Neuronal stem cell (in vitro differentiated cells): ENCODE measurements around the gene UBE4B.
A peak's percentile ranks its signal among the peaks of the same experiment; 100 is the strongest.

ENCODE experiments used
- DNase-seq: peaks from one replicate; pipeline ENCODE4 v3.0.0-alpha.2; 2013; ENCODE audit warnings: low spot score
- H2AFZ ChIP-seq: one replicate; pipeline ENCODE4 v1.6.1; 2013; ENCODE audit warnings: mild to moderate bottlenecking, low read length, inconsistent platforms
- H2AK5ac ChIP-seq: 2 replicates; pipeline ENCODE4 v1.6.1; 2013; ENCODE audit warnings: low read depth, mild to moderate bottlenecking, inconsistent platforms, low read length, moderate library complexity, mixed read lengths
- H2BK120ac ChIP-seq: 2 replicates; pipeline ENCODE4 v1.6.1; 2013; ENCODE audit warnings: low read depth, mild to moderate bottlenecking, inconsistent platforms, low read length, moderate library complexity, mixed read lengths
- H2BK12ac ChIP-seq: one replicate; pipeline ENCODE4 v1.6.1; 2013; ENCODE audit warnings: low read length, inconsistent platforms
- H2BK15ac ChIP-seq: 2 replicates; pipeline ENCODE4 v1.6.1; 2013; ENCODE audit warnings: mild to moderate bottlenecking, low read length, inconsistent platforms, mixed read lengths
- H2BK5ac ChIP-seq: one replicate; pipeline ENCODE4 v1.6.1; 2013; ENCODE audit warnings: inconsistent platforms, mild to moderate bottlenecking, low read length, moderate library complexity
- H3K14ac ChIP-seq: one replicate; pipeline ENCODE4 v1.6.1; 2013; ENCODE audit warnings: low read length, inconsistent platforms
- H3K18ac ChIP-seq: 2 replicates; pipeline ENCODE4 v1.6.1; 2013; ENCODE audit warnings: low read length, inconsistent platforms
- H3K23ac ChIP-seq: 2 replicates; pipeline ENCODE4 v1.6.1; 2013; ENCODE audit warnings: low read depth, mild to moderate bottlenecking, mixed read lengths, low read length, inconsistent platforms; ENCODE audit not compliant: poor library complexity
- H3K27ac ChIP-seq: replicated peaks from 3 replicates; pipeline ENCODE4 v1.5.1; 2013; ENCODE audit warnings: low read length, inconsistent platforms
- H3K27me3 ChIP-seq, 3 experiments: 2 replicates each; pipeline ENCODE4 v1.6.1; 2013; ENCODE audit warnings: low read length in 3 of 3, mild to moderate bottlenecking in 2 of 3, inconsistent platforms in 1 of 3, low read depth in 1 of 3, mixed read lengths in 1 of 3, moderate library complexity in 1 of 3; ENCODE audit not compliant: control insufficient read depth in 3 of 3, insufficient read depth in 3 of 3
- H3K36me3 ChIP-seq, 2 donors: replicated peaks in 1 of 2; 2 replicates each; pipeline ENCODE4 v1.6.1; 2013; ENCODE audit warnings: low read length in 2 of 2; ENCODE audit not compliant: control insufficient read depth in 2 of 2, insufficient read depth in 2 of 2
- H3K4ac ChIP-seq: 2 replicates; pipeline ENCODE4 v1.6.1; 2013; ENCODE audit warnings: inconsistent platforms, mild to moderate bottlenecking, low read length, moderate library complexity
- H3K4me1 ChIP-seq, 2 donors: 1 replicate in 1 of 2; 2 replicates in 1 of 2; pipeline ENCODE4 v1.6.1; 2013; ENCODE audit warnings: low read length in 2 of 2, low read depth in 1 of 2; ENCODE audit not compliant: control insufficient read depth in 2 of 2, insufficient read depth in 1 of 2
- H3K4me2 ChIP-seq: one replicate; pipeline ENCODE4 v1.6.1; 2013; ENCODE audit warnings: mild to moderate bottlenecking, low read length, inconsistent platforms; ENCODE audit not compliant: insufficient read depth, poor library complexity, severe bottlenecking
- H3K4me3 ChIP-seq, 2 donors: 2 replicates each; pipeline ENCODE4 v1.5.1; 2013; ENCODE audit warnings: low read length in 2 of 2, mild to moderate bottlenecking in 2 of 2, inconsistent platforms in 1 of 2, moderate library complexity in 1 of 2
- H3K79me1 ChIP-seq: one replicate; pipeline ENCODE4 v1.6.1; 2013; ENCODE audit warnings: low read depth, mild to moderate bottlenecking, inconsistent platforms, low read length, moderate library complexity
- H3K9ac ChIP-seq: one replicate; pipeline ENCODE4 v1.6.1; 2013; ENCODE audit warnings: mild to moderate bottlenecking, low read depth, low read length, inconsistent platforms; ENCODE audit not compliant: poor library complexity
- H3K9me3 ChIP-seq, 2 donors: replicated peaks in 1 of 2; 2 replicates each; pipeline versions ENCODE3 to v1.6.1; 2013; ENCODE audit warnings: low read length in 2 of 2, mild to moderate bottlenecking in 2 of 2, inconsistent platforms in 1 of 2, low read depth in 1 of 2, mixed read lengths in 1 of 2, moderate library complexity in 1 of 2; ENCODE audit not compliant: control insufficient read depth in 2 of 2, insufficient read depth in 1 of 2
- H4K8ac ChIP-seq: one replicate; pipeline ENCODE4 v1.6.1; 2013; ENCODE audit warnings: low read depth, mild to moderate bottlenecking, inconsistent platforms, low read length, moderate library complexity
- H4K91ac ChIP-seq: one replicate; pipeline ENCODE4 v1.6.1; 2013; ENCODE audit warnings: low read length, low read depth, mild to moderate bottlenecking, inconsistent platforms; ENCODE audit not compliant: poor library complexity
- WGBS, 2 donors: extraction: QIAGEN DNeasy Blood & Tissue Kit; methylation state at CpG; one replicate each; pipeline ENCODE4 v1.1.7; 2013; ENCODE audit warnings: missing lambda C conversion rate in 2 of 2, mixed read lengths in 1 of 2; ENCODE audit not compliant: insufficient read length in 2 of 2, insufficient replicate concordance in 1 of 2; ENCODE audit errors: extremely low coverage in 2 of 2; 5-methylcytosine and 5-hydroxymethylcytosine counted together

The UBE4B gene

GRCh38 chr1:10052347-10052746 is 19.6 kb downstream of the UBE4B start:
- Histone ChIP-seq H4K8ac (no peak overlapping the region), H3K27ac (no peak overlapping the region)

GRCh38 chr1:10054465-10054864 is 21.7 kb downstream of the UBE4B start:
- H3K9ac ChIP-seq: no peak overlapping the region
- no peak overlapping the region for H3K4ac ChIP-seq
- no peak overlapping the region for H2BK12ac ChIP-seq
- no peak for DNase-seq
- H3K79me1 ChIP-seq: peaks cover 6% of the 10 kb centered on the region
- peaks cover 0 to 7% of the 10 kb centered on the region in 2 donors for H3K4me1 ChIP-seq
- no peak overlapping the region for H3K14ac ChIP-seq
- no peak overlapping the region for H3K18ac ChIP-seq
- H3K36me3 ChIP-seq: peaks cover 2 to 25% of the 10 kb centered on the region in 2 donors
- no peak overlapping the region for H4K91ac ChIP-seq
- no peak overlapping the region for H2AK5ac ChIP-seq
- H3K23ac ChIP-seq: no peak overlapping the region
- WGBS, 2 donors: no CpG with 5 or more reads among the region's 2 CpGs
- H4K8ac ChIP-seq: no peak overlapping the region
- H3K27me3 ChIP-seq: no peaks in the 10 kb centered on the region
- no peak overlapping the region for H2BK120ac ChIP-seq
- no peak overlapping the region for H3K27ac ChIP-seq
- H2BK15ac ChIP-seq: no peak overlapping the region
- H3K4me3 ChIP-seq: no peak overlapping the region
- H3K4me2 ChIP-seq: no peak overlapping the region
- H2AFZ ChIP-seq: no peak overlapping the region
- no peaks in the 10 kb centered on the region for H3K9me3 ChIP-seq
- no peak overlapping the region for H2BK5ac ChIP-seq

More at GRCh38 chr1:10052347-10052746, 19.6 kb downstream of the UBE4B start:
- Histone ChIP-seq H2BK5ac (no peak overlapping the region), H3K18ac (no peak overlapping the region), H3K4ac (no peak overlapping the region), H2AK5ac (no peak overlapping the region), H2AFZ (no peak overlapping the region), H3K79me1 (peaks cover 3% of the 10 kb centered on the region), H2BK120ac (no peak overlapping the region), H3K4me2 (no peak overlapping the region), H2BK15ac (no peak overlapping the region), H3K23ac (no peak overlapping the region), H3K36me3 (peaks cover 2 to 31% of the 10 kb centered on the region in 2 donors), H3K4me3 (peak overlapping the region in 1 of 2 donors; percentile 25), H4K91ac (no peak overlapping the region), H3K27me3 (no peaks in the 10 kb centered on the region), H3K4me1 (peaks cover 0 to 1% of the 10 kb centered on the region in 2 donors), H3K9ac (no peak overlapping the region), H2BK12ac (no peak overlapping the region), H3K14ac (no peak overlapping the region), H3K9me3 (no peaks in the 10 kb centered on the region)
- no CpG with 5 or more reads among the region's 4 CpGs for WGBS, 2 donors
- DNase-seq: no peak

GRCh38 chr1:10056599-10056987 is 23.8 kb downstream of the UBE4B start:
- no peak overlapping the region for H3K4me3 ChIP-seq
- no peak overlapping the region for H2AK5ac ChIP-seq
- no CpG with 5 or more reads among the region's 4 CpGs for WGBS, 2 donors
- no peak overlapping the region for H4K91ac ChIP-seq
- H3K27me3 ChIP-seq: no peaks in the 10 kb centered on the region
- no peak overlapping the region for H3K27ac ChIP-seq
- H3K23ac ChIP-seq: no peak overlapping the region
- no peak overlapping the region for H2BK15ac ChIP-seq
- H3K18ac ChIP-seq: no peak overlapping the region
- peaks cover 0 to 7% of the 10 kb centered on the region in 2 donors for H3K4me1 ChIP-seq
- H2BK5ac ChIP-seq: no peak overlapping the region
- H4K8ac ChIP-seq: no peak overlapping the region
- no peak overlapping the region for H2BK120ac ChIP-seq
- no peak overlapping the region for H3K9ac ChIP-seq
- H3K79me1 ChIP-seq: peaks cover 6% of the 10 kb centered on the region
- DNase-seq: no peak
- peaks cover 2 to 9% of the 10 kb centered on the region in 2 donors for H3K36me3 ChIP-seq
- no peak overlapping the region for H2BK12ac ChIP-seq
- no peaks in the 10 kb centered on the region for H3K9me3 ChIP-seq
- H3K4ac ChIP-seq: no peak overlapping the region
- no peak overlapping the region for H2AFZ ChIP-seq
- no peak overlapping the region for H3K4me2 ChIP-seq
- H3K14ac ChIP-seq: no peak overlapping the region

GRCh38 chr1:10057343-10057742 is 24.6 kb downstream of the UBE4B start:
- WGBS, 2 donors: no CpG with 5 or more reads among the region's 4 CpGs
- Histone ChIP-seq H3K4me2 (no peak overlapping the region), H2AK5ac (no peak overlapping the region), H3K23ac (no peak overlapping the region), H3K79me1 (peaks cover 6% of the 10 kb centered on the region), H3K18ac (no peak overlapping the region), H2BK15ac (no peak overlapping the region), H2BK5ac (no peak overlapping the region), H3K27ac (no peak overlapping the region), H3K27me3 (no peaks in the 10 kb centered on the region), H4K8ac (no peak overlapping the region), H3K4me3 (no peak overlapping the region), H2BK12ac (no peak overlapping the region), H3K4ac (no peak overlapping the region), H3K14ac (no peak overlapping the region), H2BK120ac (no peak overlapping the region), H2AFZ (no peak overlapping the region), H3K9me3 (no peaks in the 10 kb centered on the region), H3K9ac (no peak overlapping the region), H3K36me3 (peaks cover 2 to 9% of the 10 kb centered on the region in 2 donors), H4K91ac (no peak overlapping the region), H3K4me1 (peaks cover 0 to 7% of the 10 kb centered on the region in 2 donors)
- no peak for DNase-seq
